HEK293 (cell line): ENCODE data around the gene TCERG1L.

ENCODE experiments used
- CTCF ChIA-PET: fragments of 350-600 bp; formaldehyde crosslinking; extraction: SDS; loops from one replicate; lab custom pipeline; 2021; ENCODE audit warnings: antibody characterized with exemption; lab: Yijun Ruan, JAX
- POLR2A ChIA-PET: fragments of 300-600 bp; formaldehyde crosslinking; extraction: SDS; loops from one replicate; lab custom pipeline; 2020; ENCODE audit warnings: antibody characterized with exemption, inconsistent platforms; lab: Yijun Ruan, JAX
- H3K27ac ChIP-seq: fragments of 200-500 bp; sonication (Bioruptor generic); 2 replicates; pipeline ENCODE4 v1.5.1; 2014; ENCODE audit warnings: low read depth, low read length, control low read depth, inconsistent platforms; ENCODE audit errors: extremely low read depth
- H3K36me3 ChIP-seq, 2 experiments: fragments of 200-500 bp in 1 of 2; sonication (Bioruptor generic) in 1 of 2; 1 replicate in 1 of 2; 2 replicates in 1 of 2; pipeline ENCODE4 v1.5.1; 2014 to 2017; ENCODE audit warnings: inconsistent platforms in 2 of 2, low read length in 2 of 2; ENCODE audit not compliant: control insufficient read depth in 2 of 2, insufficient read depth in 1 of 2
- H3K4me1 ChIP-seq: fragments of 200-500 bp; sonication (Bioruptor generic); 2 replicates; pipeline ENCODE4 v1.5.1; 2014; ENCODE audit warnings: mild to moderate bottlenecking, low read length, inconsistent platforms; ENCODE audit not compliant: control insufficient read depth, insufficient read depth
- H3K4me3 ChIP-seq: 2 replicates; pipeline ENCODE4 v1.5.1; 2011; ENCODE audit warnings: low read depth, mild to moderate bottlenecking, control low read depth, low read length, moderate library complexity
- H3K9me3 ChIP-seq: fragments of 200-500 bp; sonication (Bioruptor generic); 2 replicates; pipeline ENCODE4 v1.5.1; 2014; ENCODE audit warnings: low read depth, low read length, inconsistent platforms; ENCODE audit not compliant: control insufficient read depth, insufficient read depth
- GLI4 ChIP-seq: fragments of 450-650 bp; formaldehyde crosslinking; IDR thresholded peaks from 2 replicates; pipeline ENCODE4 v1.5.1; 2016; ENCODE audit warnings: missing biosample characterization, missing genetic modification characterization
- HOXA7 ChIP-seq: sonication (generic); formaldehyde crosslinking; IDR thresholded peaks from 2 replicates; pipeline ENCODE4 v1.8.1; 2022; ENCODE audit warnings: missing genetic modification reagents, borderline replicate concordance
- MEIS1 ChIP-seq: sonication (generic); formaldehyde crosslinking; IDR thresholded peaks from 2 replicates; pipeline ENCODE4 v1.8.1; 2022; ENCODE audit warnings: missing genetic modification reagents, mild to moderate bottlenecking, borderline replicate concordance
- SP2 ChIP-seq: fragments of 450-650 bp; formaldehyde crosslinking; IDR thresholded peaks from 2 replicates; pipeline ENCODE4 v1.5.1; 2016; ENCODE audit warnings: missing biosample characterization, missing genetic modification characterization
- ZBTB20 ChIP-seq: fragments of 450-650 bp; formaldehyde crosslinking; IDR thresholded peaks from 2 replicates; pipeline ENCODE4 v1.5.1; 2016; ENCODE audit warnings: missing biosample characterization, missing genetic modification characterization
- ZNF133 ChIP-seq: fragments of 450-650 bp; formaldehyde crosslinking; IDR thresholded peaks from 2 replicates; pipeline ENCODE4 v1.5.1; 2016; ENCODE audit warnings: missing biosample characterization, missing genetic modification characterization
- ZNF155 ChIP-seq: fragments of 450-650 bp; formaldehyde crosslinking; IDR thresholded peaks from 2 replicates; pipeline ENCODE4 v1.5.1; 2016; ENCODE audit warnings: missing biosample characterization, missing genetic modification characterization
- ZNF184 ChIP-seq: fragments of 450-650 bp; IDR thresholded peaks from 2 replicates; pipeline ENCODE4 v1.5.1; 2018; ENCODE audit warnings: missing biosample characterization, mild to moderate bottlenecking, missing genetic modification characterization
- ZNF274 ChIP-seq, 2 experiments: fragments of 200-500 bp in 1 of 2; fragments of 450-650 bp in 1 of 2; sonication (Bioruptor generic) in 1 of 2; formaldehyde crosslinking in 1 of 2; IDR thresholded peaks; 2 replicates each; pipeline versions ENCODE4 v1.5.1 to v1.6.1; 2014 to 2016; ENCODE audit warnings: borderline replicate concordance in 1 of 2, inconsistent platforms in 1 of 2, low read length in 1 of 2, missing biosample characterization in 1 of 2, missing genetic modification characterization in 1 of 2
- ZNF350 ChIP-seq: fragments of 450-650 bp; formaldehyde crosslinking; IDR thresholded peaks from 2 replicates; pipeline ENCODE4 v1.5.0; 2017; ENCODE audit warnings: missing biosample characterization, mild to moderate bottlenecking, missing genetic modification characterization
- ZNF426 ChIP-seq: fragments of 450-650 bp; formaldehyde crosslinking; IDR thresholded peaks from 2 replicates; pipeline ENCODE4 v1.5.1; 2017; ENCODE audit warnings: missing biosample characterization, missing genetic modification characterization, mild to moderate bottlenecking, inconsistent platforms, moderate library complexity
- ZNF530 ChIP-seq: fragments of 450-650 bp; formaldehyde crosslinking; IDR thresholded peaks from 2 replicates; pipeline ENCODE4 v1.5.1; 2016; ENCODE audit warnings: low read depth, missing biosample characterization, missing genetic modification characterization
- ZNF561 ChIP-seq: fragments of 450-650 bp; IDR thresholded peaks from 2 replicates; pipeline ENCODE4 v1.5.1; 2018; ENCODE audit warnings: missing biosample characterization, missing genetic modification characterization, borderline replicate concordance
- ZNF621 ChIP-seq: fragments of 450-650 bp; formaldehyde crosslinking; IDR thresholded peaks from 2 replicates; pipeline ENCODE4 v1.5.1; 2017; ENCODE audit warnings: missing biosample characterization, missing genetic modification characterization
- ZNF626 ChIP-seq: fragments of 450-650 bp; sonication (Bioruptor Pico); formaldehyde crosslinking; IDR thresholded peaks from 2 replicates; pipeline ENCODE4 v1.5.1; 2018; ENCODE audit warnings: missing biosample characterization, missing genetic modification characterization, inconsistent platforms
- ZNF670 ChIP-seq: fragments of 450-650 bp; formaldehyde crosslinking; IDR thresholded peaks from 2 replicates; pipeline ENCODE4 v1.5.1; 2016; ENCODE audit warnings: missing biosample characterization, missing genetic modification characterization, low read depth
- ZNF701 ChIP-seq: fragments of 450-650 bp; formaldehyde crosslinking; IDR thresholded peaks from 2 replicates; pipeline ENCODE4 v1.5.1; 2016; ENCODE audit warnings: missing biosample characterization, missing genetic modification characterization
- ZNF776 ChIP-seq: fragments of 450-650 bp; formaldehyde crosslinking; IDR thresholded peaks from 2 replicates; pipeline ENCODE4 v1.5.0; 2017; ENCODE audit warnings: missing biosample characterization, missing genetic modification characterization, borderline replicate concordance
- ZNF843 ChIP-seq: fragments of 450-650 bp; formaldehyde crosslinking; IDR thresholded peaks from 2 replicates; pipeline ENCODE4 v1.5.1; 2016; ENCODE audit warnings: missing biosample characterization, missing genetic modification characterization
- ZSCAN30 ChIP-seq: fragments of 450-650 bp; IDR thresholded peaks from 2 replicates; pipeline ENCODE4 v1.5.1; 2018; ENCODE audit warnings: missing biosample characterization, mild to moderate bottlenecking, missing genetic modification characterization, moderate library complexity
- ZXDB ChIP-seq: fragments of 450-650 bp; formaldehyde crosslinking; IDR thresholded peaks from 2 replicates; pipeline ENCODE4 v1.5.1; 2016; ENCODE audit warnings: missing biosample characterization, missing genetic modification characterization
- TF ChIP-seq, protein P1 (sequence below): fragments of 450-650 bp; formaldehyde crosslinking; IDR thresholded peaks from 2 replicates; pipeline ENCODE4 v1.5.1; 2016; ENCODE audit warnings: missing biosample characterization, missing genetic modification characterization, borderline replicate concordance
- TF ChIP-seq, protein P2 (sequence below): fragments of 450-650 bp; formaldehyde crosslinking; conservative IDR thresholded peaks from 2 replicates; pipeline ENCODE4 v1.5.1; 2016; ENCODE audit warnings: low read depth, missing biosample characterization, missing genetic modification characterization

TCERG1L gene

DNA sequence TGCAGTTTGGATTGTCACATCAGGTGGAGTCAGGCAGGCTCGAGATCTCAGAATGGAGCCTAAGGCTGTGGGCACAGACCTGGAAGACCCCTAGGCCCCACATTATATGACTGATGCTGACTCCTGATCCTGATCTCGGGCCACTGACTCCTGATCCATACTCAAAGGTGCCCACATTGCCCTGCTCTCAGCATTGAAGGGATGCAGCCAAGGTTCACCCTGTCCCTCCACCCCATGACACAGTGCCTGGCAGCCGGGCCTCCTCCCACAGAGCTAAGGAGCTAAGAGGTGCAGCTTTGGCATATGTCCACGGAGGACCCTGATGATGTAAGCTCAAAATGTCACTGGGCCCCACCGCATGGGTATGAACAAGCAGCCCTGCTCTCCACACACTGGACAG lies 36.6 kb downstream of the TCERG1L start:
- H3K9me3 ChIP-seq, result no peaks in the 10 kb centered on the region
- no peak overlapping the region for H3K4me3 ChIP-seq
- no peak overlapping the region for H3K27ac ChIP-seq
- no peaks in the 10 kb centered on the region for H3K36me3 ChIP-seq
- ChIA-PET POLR2A (no interaction called here), CTCF (no interaction called here)
- no peaks in the 10 kb centered on the region for H3K4me1 ChIP-seq
- no peak for TF ChIP-seq ZNF626 (tag by site-specific recombination)
- TF ChIP-seq, protein P1, sequence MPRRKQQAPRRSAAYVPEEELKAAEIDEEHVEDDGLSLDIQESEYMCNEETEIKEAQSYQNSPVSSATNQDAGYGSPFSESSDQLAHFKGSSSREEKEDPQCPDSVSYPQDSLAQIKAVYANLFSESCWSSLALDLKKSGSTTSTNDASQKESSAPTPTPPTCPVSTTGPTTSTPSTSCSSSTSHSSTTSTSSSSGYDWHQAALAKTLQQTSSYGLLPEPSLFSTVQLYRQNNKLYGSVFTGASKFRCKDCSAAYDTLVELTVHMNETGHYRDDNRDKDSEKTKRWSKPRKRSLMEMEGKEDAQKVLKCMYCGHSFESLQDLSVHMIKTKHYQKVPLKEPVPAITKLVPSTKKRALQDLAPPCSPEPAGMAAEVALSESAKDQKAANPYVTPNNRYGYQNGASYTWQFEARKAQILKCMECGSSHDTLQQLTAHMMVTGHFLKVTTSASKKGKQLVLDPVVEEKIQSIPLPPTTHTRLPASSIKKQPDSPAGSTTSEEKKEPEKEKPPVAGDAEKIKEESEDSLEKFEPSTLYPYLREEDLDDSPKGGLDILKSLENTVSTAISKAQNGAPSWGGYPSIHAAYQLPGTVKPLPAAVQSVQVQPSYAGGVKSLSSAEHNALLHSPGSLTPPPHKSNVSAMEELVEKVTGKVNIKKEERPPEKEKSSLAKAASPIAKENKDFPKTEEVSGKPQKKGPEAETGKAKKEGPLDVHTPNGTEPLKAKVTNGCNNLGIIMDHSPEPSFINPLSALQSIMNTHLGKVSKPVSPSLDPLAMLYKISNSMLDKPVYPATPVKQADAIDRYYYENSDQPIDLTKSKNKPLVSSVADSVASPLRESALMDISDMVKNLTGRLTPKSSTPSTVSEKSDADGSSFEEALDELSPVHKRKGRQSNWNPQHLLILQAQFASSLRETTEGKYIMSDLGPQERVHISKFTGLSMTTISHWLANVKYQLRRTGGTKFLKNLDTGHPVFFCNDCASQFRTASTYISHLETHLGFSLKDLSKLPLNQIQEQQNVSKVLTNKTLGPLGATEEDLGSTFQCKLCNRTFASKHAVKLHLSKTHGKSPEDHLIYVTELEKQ (tag by site-specific recombination), result no peak
- TF ChIP-seq ZNF776 (tag by site-specific recombination), result no peak
- TF ChIP-seq ZBTB20, result no peak
- no peak for TF ChIP-seq ZXDB

DNA sequence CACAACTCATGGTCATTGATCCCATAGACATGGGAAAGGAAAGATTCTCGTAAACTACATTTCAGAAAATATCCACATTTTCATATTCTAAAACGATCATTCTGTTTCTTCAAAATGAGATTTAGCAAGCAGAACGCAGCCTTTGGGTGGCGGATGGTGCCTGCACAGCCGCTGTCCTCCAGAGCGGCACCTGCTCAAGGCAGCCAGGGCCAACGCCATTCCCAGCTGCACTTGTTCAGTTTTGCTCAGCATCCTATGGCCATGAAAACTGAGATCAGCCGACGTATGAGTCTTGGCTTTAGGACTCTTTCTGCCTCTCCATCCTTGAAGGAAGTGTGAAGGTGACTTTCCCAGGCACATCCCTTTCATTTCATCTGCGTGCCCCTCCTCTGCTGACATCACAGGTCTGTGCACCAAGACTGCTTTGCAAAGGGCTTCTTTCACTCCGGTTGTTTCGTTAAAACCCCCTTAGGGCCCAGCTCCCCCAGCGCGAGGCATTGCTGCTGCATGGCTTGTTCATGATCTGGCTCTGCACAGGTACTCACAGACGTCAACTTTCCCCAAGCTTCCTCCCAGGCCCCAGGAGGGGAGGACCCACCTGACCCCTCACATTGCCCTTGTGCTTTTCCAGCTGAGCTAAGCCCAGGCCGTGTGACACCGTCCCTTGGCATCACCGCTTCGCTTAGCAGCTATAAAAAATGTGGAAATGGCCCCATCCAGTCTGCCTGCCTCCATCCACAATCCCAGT lies 37.2 kb downstream of the TCERG1L start:
- POLR2A ChIA-PET, result no interaction called here
- no peaks in the 10 kb centered on the region for H3K36me3 ChIP-seq

DNA sequence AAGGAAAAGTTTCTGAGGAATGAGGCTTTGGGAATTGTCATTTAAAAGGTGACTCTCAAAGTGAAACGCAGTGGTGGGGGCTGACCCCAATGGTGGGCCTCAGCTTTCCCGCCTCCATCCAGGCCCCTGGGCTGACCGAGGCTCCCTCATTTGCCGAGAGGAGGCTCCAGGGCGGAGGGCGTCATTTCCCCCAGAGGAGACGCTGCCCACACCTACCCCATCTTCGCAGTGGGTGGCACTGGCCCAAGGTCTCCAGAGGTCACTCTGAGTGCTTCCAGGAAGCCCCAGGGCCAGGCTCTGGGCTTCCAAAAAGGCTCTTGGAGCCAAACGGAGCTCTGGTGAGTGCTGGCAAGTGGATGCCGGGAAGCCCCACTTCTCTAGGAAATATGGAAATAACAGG lies 38.0 kb downstream of the TCERG1L start:
- ChIA-PET POLR2A (no interaction called here), CTCF (no interaction called here)
- no peaks in the 10 kb centered on the region for H3K36me3 ChIP-seq
- TF ChIP-seq ZNF133 (tag by site-specific recombination) (no peak), SP2 (tag by site-specific recombination) (no peak), ZNF184 (tag by site-specific recombination) (no peak), ZNF670 (tag by site-specific recombination) (no peak), ZNF530 (tag by site-specific recombination) (no peak), ZNF426 (tag by site-specific recombination) (no peak)

More for the DNA sequence above, 37.2 kb downstream of the TCERG1L start:
- CTCF ChIA-PET, result no interaction called here
- Histone ChIP-seq H3K4me1 (no peaks in the 10 kb centered on the region), H3K9me3 (no peaks in the 10 kb centered on the region), H3K27ac (no peak overlapping the region), H3K4me3 (no peak overlapping the region)
- no peak for TF ChIP-seq ZNF621 (tag by site-specific recombination)
- TF ChIP-seq ZNF843 (tag by site-specific recombination), result no peak
- no peak for TF ChIP-seq MEIS1
- TF ChIP-seq, protein P2, sequence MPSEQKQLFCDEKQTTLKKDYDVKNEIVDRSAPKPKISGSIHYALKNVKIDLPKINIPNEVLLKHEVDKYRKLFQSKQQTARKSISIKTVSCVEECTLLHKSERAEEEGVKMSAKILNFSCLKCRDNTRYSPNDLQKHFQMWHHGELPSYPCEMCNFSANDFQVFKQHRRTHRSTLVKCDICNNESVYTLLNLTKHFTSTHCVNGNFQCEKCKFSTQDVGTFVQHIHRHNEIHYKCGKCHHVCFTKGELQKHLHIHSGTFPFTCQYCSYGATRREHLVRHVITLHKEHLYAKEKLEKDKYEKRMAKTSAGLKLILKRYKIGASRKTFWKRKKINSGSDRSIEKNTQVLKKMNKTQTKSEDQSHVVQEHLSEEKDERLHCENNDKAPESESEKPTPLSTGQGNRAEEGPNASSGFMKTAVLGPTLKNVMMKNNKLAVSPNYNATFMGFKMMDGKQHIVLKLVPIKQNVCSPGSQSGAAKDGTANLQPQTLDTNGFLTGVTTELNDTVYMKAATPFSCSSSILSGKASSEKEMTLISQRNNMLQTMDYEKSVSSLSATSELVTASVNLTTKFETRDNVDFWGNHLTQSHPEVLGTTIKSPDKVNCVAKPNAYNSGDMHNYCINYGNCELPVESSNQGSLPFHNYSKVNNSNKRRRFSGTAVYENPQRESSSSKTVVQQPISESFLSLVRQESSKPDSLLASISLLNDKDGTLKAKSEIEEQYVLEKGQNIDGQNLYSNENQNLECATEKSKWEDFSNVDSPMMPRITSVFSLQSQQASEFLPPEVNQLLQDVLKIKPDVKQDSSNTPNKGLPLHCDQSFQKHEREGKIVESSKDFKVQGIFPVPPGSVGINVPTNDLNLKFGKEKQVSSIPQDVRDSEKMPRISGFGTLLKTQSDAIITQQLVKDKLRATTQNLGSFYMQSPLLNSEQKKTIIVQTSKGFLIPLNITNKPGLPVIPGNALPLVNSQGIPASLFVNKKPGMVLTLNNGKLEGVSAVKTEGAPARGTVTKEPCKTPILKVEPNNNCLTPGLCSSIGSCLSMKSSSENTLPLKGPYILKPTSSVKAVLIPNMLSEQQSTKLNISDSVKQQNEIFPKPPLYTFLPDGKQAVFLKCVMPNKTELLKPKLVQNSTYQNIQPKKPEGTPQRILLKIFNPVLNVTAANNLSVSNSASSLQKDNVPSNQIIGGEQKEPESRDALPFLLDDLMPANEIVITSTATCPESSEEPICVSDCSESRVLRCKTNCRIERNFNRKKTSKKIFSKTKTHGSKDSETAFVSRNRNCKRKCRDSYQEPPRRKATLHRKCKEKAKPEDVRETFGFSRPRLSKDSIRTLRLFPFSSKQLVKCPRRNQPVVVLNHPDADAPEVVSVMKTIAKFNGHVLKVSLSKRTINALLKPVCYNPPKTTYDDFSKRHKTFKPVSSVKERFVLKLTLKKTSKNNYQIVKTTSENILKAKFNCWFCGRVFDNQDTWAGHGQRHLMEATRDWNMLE (tag by site-specific recombination), result no peak
- TF ChIP-seq HOXA7 (CRISPR knock-in tag), result no peak
- no peak for TF ChIP-seq ZNF274 (IDR thresholded peaks at IDR 0.05; ENCODE audit: low read length)
- no peak for TF ChIP-seq ZNF274 (tag by site-specific recombination; IDR thresholded peaks at IDR 0.05; ENCODE audit: borderline replicate concordance)
- TF ChIP-seq ZSCAN30 (tag by site-specific recombination), result no peak
- TF ChIP-seq ZNF701 (tag by site-specific recombination), result no peak
- no peak for TF ChIP-seq ZNF350 (tag by site-specific recombination)
- TF ChIP-seq ZNF155, result no peak
- no peak for TF ChIP-seq GLI4 (tag by site-specific recombination)
- no peak for TF ChIP-seq ZNF561 (tag by site-specific recombination)

More for the DNA sequence above, 38.0 kb downstream of the TCERG1L start:
- Histone ChIP-seq H3K4me3 (no peak overlapping the region), H3K4me1 (no peaks in the 10 kb centered on the region), H3K27ac (no peak overlapping the region), H3K9me3 (no peaks in the 10 kb centered on the region)
